Measurements from ENCODE around the gene MAST3. TPM values are rescaled to one million over a fixed set of nuclear protein-coding genes. Genes with fewer than 3 reads are reported as not detected.
A peak's percentile ranks its signal among the peaks of the same experiment; 100 is the strongest.

The MAST3 gene
- polyA plus RNA-seq, 1 experiment, result 2.1 TPM

GRCh38 chr19:18150776-18151624 lies 53.4 kb downstream of the MAST3 start:
- DNase-seq (ENCODE audit: low read depth, low spot score), result no peak
- Histone ChIP-seq H3K9me3 (ENCODE audit: control insufficient read depth, insufficient read depth, low read length) (no peaks in the 10 kb centered on the region; the same call in 1 of the 2 replicates), H3K4me3 (ENCODE audit: low read depth, low read length) (no peak overlapping the region), H3K27me3 (ENCODE audit: control insufficient read depth, insufficient read depth, low read length) (no peaks in the 10 kb centered on the region), H3K27ac (ENCODE audit: low read depth, low read length) (peak overlapping the region; percentile 94)
- CTCF ChIA-PET, result interaction anchor here (1.0 to 2.6 kb wide), 7 partner anchors 9 to 143 kb away, joined by 3 to 20 read pairs (median 7); partner anchors contain the start of gene ARRDC2
- POLR2A ChIA-PET, result interaction anchor here (1.0 kb wide), 1 partner anchor 42 kb away, joined by 4 read pairs; the partner anchor contains the start of gene MPV17L2
- TF ChIP-seq, protein P1, sequence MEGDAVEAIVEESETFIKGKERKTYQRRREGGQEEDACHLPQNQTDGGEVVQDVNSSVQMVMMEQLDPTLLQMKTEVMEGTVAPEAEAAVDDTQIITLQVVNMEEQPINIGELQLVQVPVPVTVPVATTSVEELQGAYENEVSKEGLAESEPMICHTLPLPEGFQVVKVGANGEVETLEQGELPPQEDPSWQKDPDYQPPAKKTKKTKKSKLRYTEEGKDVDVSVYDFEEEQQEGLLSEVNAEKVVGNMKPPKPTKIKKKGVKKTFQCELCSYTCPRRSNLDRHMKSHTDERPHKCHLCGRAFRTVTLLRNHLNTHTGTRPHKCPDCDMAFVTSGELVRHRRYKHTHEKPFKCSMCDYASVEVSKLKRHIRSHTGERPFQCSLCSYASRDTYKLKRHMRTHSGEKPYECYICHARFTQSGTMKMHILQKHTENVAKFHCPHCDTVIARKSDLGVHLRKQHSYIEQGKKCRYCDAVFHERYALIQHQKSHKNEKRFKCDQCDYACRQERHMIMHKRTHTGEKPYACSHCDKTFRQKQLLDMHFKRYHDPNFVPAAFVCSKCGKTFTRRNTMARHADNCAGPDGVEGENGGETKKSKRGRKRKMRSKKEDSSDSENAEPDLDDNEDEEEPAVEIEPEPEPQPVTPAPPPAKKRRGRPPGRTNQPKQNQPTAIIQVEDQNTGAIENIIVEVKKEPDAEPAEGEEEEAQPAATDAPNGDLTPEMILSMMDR (IDR thresholded peaks at IDR 0.05; ENCODE audit: low read depth, low read length), result no peak

DNA sequence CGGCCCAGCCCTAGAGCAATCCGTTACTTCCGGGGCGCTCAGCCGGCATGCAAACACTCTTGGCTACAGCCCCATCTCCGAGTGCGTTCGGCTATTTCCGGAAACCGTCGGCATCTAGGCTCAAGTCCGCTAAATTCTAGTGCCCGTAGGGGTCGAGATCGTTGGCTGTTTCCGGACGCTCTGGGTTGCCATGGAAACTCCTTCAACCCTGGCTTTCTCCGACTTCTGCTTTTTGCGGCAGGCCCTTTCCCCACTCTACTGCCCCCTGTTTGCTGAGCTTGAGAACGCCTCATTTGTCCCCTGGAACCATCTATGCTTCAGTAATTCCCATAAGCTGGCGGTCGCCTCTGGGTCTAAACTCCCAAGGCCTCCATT lies 54.9 kb downstream of the MAST3 start:
- ChIA-PET POLR2A (interaction anchor here (0.5 to 1.0 kb wide), 6 partner anchors 29 to 128 kb away, joined by 3 to 6 read pairs (median 4); partner anchors contain the start of genes MPV17L2 and RAB3A), CTCF (interaction anchor here (0.8 to 2.6 kb wide), 6 partner anchors 9 to 145 kb away, joined by 7 to 20 read pairs (median 9); partner anchors contain the start of gene ARRDC2)

DNA sequence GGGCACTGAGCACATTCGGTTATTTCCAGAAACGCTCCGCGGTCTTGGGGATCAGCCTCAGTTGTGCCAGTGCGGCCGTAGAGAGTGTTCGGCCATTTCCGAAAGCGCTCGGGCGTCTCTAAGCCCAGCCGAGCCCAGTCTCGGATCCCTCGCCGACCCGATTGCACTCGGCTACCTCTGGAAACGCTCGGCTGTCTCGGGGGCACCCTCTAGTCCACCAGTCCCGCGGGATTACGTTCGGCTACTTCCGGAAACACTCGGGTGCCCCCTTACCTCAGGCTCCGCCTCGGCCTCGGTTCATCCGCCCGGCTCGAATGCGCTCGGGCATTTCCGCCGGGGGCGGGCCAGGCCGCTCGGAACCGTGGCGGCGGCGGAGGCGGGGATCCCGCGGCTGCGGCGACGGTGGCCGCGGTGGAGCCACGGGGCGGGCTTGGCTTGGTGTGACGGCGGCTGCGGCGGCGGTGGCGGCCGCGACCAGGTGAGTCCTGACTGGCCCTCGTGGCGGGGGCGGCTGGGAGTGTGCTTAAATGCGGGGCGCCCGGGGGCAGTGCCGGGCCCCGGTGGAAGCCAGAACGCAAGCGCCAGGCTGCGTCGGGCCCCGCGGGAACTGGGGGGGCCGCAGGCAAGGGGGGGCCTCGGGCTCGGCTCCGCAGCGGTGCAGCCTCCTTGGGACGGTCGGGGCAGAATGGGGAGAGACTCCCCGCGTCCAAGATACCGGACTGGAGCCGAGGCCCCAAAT lies 55.4 kb downstream of the MAST3 start, which contains the start of gene PIK3R2:
Gene PIK3R2, plus strand, starts transcription at position 347 of the 739 bp plus-strand sequence. CDS start 2,717 bp downstream, outside the sequence.
- Histone ChIP-seq H3K27ac (ENCODE audit: low read depth, low read length) (peak within 1 kb of the TSS; percentile 94), H3K9me3 (ENCODE audit: control insufficient read depth, insufficient read depth, low read length) (no peaks in the 10 kb centered on the region; the same call in 1 of the 2 replicates), H3K27me3 (ENCODE audit: control insufficient read depth, insufficient read depth, low read length) (no peaks in the 10 kb centered on the region), H3K4me3 (ENCODE audit: low read depth, low read length) (peak within 1 kb of the TSS; percentile 89)
- POLR2A ChIA-PET, result interaction anchor here (0.5 to 1.0 kb wide), 2 partner anchors 29 to 51 kb away, joined by 3 to 5 read pairs; partner anchors contain the start of gene RAB3A
- CTCF ChIA-PET, result interaction anchor here (0.8 to 2.6 kb wide), 4 partner anchors 8 to 145 kb away, joined by 7 to 20 read pairs (median 9); partner anchors contain the start of gene ARRDC2
- peak; percentile 97 for DNase-seq (ENCODE audit: low read depth, low spot score)
- TF ChIP-seq, protein P1 (IDR thresholded peaks at IDR 0.05; ENCODE audit: low read depth, low read length), result no peak

More for the DNA sequence above, 54.9 kb downstream of the MAST3 start:
- no peaks in the 10 kb centered on the region for H3K27me3 ChIP-seq (ENCODE audit: control insufficient read depth, insufficient read depth, low read length)
- TF ChIP-seq, protein P1 (IDR thresholded peaks at IDR 0.05; ENCODE audit: low read depth, low read length), result peak; percentile 69
- DNase-seq (ENCODE audit: low read depth, low spot score), result peak; percentile 95
- no peaks in the 10 kb centered on the region; the same call in 1 of the 2 replicates for H3K9me3 ChIP-seq (ENCODE audit: control insufficient read depth, insufficient read depth, low read length)
- H3K27ac ChIP-seq (ENCODE audit: low read depth, low read length), result peak overlapping the region; percentile 94
- peak overlapping the region; percentile 69 for H3K4me3 ChIP-seq (ENCODE audit: low read depth, low read length)

GRCh38 chr19:18153556-18154134 lies 56.1 kb downstream of the MAST3 start:
- no peak for DNase-seq (ENCODE audit: low read depth, low spot score)
- H3K9me3 ChIP-seq (ENCODE audit: control insufficient read depth, insufficient read depth, low read length), result no peaks in the 10 kb centered on the region; the same call in 1 of the 2 replicates
- ChIA-PET CTCF (no interaction called here), POLR2A (no interaction called here)
- no peaks in the 10 kb centered on the region for H3K27me3 ChIP-seq (ENCODE audit: control insufficient read depth, insufficient read depth, low read length)
- TF ChIP-seq, protein P1 (IDR thresholded peaks at IDR 0.05; ENCODE audit: low read depth, low read length), result no peak
- H3K4me3 ChIP-seq (ENCODE audit: low read depth, low read length), result peak overlapping the region; percentile 89
- H3K27ac ChIP-seq (ENCODE audit: low read depth, low read length), result no peak overlapping the region
